GM21786 (cell line): ENCODE data around the gene PNMT.
"Not testable (repeated sequence)": the region's sequence is repeated elsewhere in the genome, so short reads cannot be mapped to it uniquely, and the experiment has no call there.

Experiments used
- ATAC-seq: cut with Tn5 transposase; IDR thresholded peaks from one replicate; pipeline ENCODE4 v1.9.1; 2021; ENCODE audit not compliant: unreplicated experiment

PNMT gene

GRCh38 chr17:39683295-39683939, 15.2 kb downstream of the PNMT start:
- ATAC-seq, result no peak

DNA sequence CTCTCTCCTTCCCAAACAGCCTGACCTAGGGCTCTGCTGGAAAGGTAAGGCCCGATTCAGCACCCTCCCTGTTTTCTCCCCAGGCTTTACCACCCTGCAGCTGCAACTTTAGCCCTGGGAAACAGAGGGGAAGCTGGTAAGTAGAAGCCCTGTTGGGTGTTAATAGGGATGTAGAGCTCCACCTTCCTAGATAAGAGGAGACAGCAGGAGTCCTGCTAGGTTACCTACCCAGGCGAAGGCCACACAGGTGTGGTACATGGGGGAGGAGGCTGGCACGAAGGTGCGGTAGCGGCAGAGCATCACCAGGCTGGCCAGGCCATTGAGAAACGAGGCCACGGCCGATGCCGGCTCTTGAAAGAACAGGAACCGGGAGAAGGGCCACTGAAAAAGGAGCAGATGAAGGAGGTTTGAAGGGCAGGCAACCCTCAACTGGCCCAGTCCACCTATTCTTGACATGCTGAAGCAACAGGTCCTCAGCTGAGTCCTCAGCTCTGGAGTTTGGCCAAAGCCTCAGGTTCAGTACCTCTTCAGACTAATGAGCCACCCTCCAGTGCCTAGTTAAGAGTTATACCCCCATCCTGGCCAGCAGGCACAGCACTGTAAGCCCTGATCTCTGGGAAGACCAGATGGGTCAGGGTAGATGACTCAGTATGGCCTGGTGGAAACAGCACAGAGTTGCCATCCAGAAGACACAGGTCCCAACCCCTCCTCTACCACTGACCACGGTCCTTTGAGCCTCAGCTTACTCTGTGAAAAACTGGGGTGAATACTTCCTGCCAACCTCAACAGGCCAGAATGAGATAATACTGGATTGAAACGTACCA, 16.3 kb downstream of the PNMT start:
- ATAC-seq, result no peak

DNA sequence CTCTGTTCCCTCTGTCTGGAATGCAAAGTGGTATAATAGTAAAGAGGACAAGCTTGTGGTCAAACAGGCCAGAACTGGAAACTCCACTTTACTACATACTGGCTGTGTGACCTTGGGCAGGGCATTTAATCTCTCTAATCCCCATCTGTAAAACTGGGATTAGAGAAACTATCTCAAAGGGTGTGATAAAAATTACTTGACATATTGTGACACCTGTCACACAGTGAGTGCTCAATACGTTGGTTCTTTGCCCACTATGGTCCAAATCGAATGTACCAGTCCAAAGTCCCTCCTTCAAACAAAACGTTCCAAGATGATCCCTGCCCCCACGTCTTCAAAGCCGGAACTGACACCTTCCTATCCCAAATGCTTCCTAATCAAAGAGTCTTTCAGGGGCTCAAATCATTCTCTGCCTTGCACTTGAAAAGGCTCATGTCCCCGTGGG, 18.9 kb downstream of the PNMT start:
- no peak for ATAC-seq

DNA sequence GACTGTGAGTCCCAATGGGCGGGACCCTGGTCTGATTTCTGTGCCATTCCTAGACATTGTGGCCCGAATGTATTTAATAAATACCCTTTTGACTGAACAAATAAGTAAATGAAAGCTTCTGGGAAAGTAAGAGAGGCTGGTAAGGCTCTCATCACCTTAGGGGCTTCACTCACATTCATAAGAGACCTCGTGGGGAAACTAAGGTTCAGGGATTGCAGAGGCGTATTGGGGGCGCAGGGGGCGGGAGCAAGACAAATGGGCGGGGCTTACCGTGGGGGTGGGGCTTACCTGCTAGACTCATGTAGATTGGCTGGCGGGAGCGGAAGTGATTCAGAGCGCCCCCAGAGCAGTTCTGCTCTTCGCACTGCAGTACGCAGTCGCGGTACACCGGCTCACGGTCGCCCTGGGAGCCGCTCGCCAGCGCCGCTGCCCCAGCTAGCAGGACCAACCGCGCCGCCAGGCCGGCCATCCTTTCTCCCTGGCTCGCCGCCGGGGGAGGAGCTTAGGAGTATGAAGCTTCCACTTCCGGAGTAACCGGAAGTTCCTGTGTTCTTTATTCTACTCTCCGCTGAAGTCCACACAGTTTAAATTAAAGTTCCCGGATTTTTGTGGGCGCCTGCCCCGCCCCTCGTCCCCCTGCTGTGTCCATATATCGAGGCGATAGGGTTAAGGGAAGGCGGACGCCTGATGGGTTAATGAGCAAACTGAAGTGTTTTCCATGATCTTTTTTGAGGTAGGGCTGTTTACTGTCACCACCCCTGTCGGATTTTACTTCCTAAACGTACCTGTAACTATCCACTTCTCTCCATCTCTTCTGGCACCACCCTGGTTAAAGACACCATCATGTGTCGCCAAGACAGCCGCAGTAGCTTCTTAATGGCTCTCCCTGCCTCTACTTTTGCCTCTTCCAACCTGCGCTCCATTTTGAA, 19.6 kb downstream of the PNMT start, which contains the start of gene PGAP3:
Gene PGAP3, minus strand, starts transcription at position 512 of the 929 bp plus-strand sequence. Its CDS starts 43 bp downstream, at position 469.
- peak; percentile 80 for ATAC-seq

DNA sequence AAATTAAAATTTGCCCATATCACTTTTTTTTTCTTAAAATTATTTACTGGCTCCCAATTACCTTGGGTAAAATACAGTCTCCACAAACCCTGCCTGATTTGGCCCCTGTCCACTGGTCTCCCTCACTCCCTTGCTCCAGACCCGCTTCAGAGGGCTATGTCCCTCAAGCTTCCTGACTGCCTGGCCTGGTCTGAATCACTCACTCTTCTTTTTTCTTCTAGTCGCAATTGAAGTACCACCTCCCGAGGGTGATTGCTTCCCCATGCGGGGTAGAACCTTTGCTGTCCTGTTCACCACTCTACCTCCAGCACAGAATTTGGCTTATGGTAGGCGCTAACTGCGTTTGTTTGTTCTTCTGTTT, 20.2 kb downstream of the PNMT start:
- ATAC-seq, result no peak

DNA sequence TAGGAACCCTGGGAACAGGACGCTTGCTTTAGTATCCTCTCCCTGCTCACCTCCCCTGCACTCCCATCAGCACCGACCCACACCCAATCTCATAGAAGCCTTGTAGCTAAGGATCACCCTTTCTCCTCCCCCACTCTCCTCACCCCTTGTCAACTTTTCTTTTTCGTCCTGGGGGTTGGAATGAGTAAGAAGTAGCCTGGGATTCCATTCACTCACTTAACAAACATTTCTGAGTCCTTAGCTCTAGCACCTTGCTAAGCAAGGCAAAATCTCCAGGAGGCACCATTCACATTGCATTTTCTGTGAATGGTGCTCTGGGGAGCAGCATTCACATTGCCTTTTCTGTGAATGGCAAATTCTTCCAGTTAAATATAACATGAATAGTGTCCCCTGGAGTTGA, 20.7 kb downstream of the PNMT start:
- no peak for ATAC-seq

DNA sequence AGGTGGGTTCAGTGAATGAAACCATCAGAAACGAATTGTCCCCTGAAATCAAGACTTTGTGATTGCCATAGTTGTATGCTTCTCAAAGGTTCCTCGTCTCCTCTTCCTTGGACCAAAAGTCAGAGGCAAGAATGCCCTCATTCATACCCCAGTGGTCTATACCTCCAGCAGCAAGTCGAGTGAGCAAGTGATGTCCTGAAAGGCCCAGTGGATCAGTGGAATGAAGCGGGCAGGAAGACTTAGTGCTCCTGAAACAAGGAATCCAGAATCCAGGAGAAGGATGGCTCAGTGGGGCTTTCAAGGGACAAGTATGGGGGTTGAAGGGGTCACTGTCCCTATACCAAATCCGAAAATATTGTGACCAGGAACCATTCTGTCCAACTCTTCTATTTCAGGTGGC, 26.3 kb downstream of the PNMT start:
- ATAC-seq, result no peak

DNA sequence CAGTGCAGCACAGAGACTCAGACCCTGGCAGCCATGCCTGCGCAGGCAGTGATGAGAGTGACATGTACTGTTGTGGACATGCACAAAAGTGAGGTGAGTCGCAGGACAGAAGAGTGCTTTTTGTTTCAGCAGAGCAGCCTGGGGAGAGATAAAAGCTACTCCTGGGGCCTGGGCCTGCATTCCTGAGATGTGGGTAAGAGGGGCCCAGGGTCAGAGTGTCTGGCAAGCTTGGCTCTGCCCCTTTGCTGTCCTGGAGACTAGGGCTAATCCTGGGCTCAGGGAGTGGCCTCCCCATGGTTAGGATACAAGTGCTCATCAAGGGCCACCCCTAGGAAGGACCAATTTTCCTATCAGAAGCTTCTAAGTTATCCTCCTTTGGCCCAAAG, 26.8 kb downstream of the PNMT start:
- ATAC-seq, result no peak

- no peak for ATAC-seq
These were observed 28.5 kb downstream of the PNMT start for GRCh38 chr17:39696731-39697130.

DNA sequence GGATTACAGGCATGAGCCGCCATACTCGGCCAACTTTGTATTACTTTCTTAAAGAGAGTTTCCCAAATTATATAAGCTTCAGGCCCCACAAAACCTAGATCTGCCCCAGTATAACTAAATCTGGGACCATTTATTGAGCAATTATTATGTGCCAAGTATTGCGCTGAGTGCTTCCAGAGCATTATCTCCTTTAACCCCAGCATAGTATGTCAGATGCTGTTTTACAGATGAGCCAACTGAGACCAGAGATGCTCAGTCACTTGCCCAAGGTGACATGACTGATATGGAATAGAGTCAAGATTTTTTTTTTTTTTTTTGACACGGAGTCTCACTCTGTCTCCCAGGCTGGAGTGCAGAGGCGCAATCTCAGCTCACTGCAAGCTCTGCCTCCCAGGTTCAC, 29.7 kb downstream of the PNMT start:
- ATAC-seq, result no peak

- ATAC-seq, result not testable (repeated sequence)
These were observed 31.0 kb downstream of the PNMT start for GRCh38 chr17:39699157-39699817.

- ATAC-seq, result no peak
These were observed 31.5 kb downstream of the PNMT start, which contains the start of gene ERBB2 for GRCh38 chr17:39699818-39700147. ERBB2 (plus strand) TSS chr17:39700064; CDS start chr17:39700239, 175 bp downstream.

- ATAC-seq, result no peak
These were observed 32.1 kb downstream of the PNMT start for GRCh38 chr17:39700148-39700987.

GRCh38 chr17:39701012-39701783, 32.9 kb downstream of the PNMT start:
- no peak for ATAC-seq

- ATAC-seq, result no peak
These were observed 33.6 kb downstream of the PNMT start for GRCh38 chr17:39701784-39702422.

GRCh38 chr17:39702901-39703893, 34.9 kb downstream of the PNMT start:
- no peak for ATAC-seq

- no peak for ATAC-seq
These were observed 35.7 kb downstream of the PNMT start for GRCh38 chr17:39703913-39704312.
